HG03575 (cell line): ENCODE results near the gene DMD.
"Not testable (repeated sequence)": the region's sequence is repeated elsewhere in the genome, so short reads cannot be mapped to it uniquely, and the experiment has no call there.

Experiments used
- ATAC-seq: cut with Tn5 transposase; IDR thresholded peaks from one replicate; pipeline ENCODE4 v1.9.1; 2021; ENCODE audit not compliant: unreplicated experiment, insufficient number of reproducible peaks, low FRiP score; ENCODE audit errors: extremely low read depth

DMD gene

DNA sequence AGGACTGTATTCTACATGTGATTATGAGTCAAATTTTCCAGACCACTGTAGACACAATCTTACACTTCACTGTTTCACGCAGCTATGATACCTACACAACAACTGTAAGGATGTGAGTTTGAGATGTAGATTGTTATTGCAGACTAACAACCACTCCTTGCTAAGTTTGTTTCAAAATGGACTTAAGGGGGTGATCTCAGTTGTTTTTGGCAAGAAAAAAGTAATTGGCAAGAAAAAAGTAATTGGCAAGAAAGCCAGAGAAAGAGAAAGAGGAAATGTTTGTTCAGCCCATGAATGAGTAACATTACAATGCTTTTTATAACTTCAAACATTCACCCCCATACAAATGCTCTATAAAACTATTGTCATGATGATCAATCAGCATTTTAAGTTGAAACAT is 466.4 kb downstream of the DMD start:
- no peak for ATAC-seq

DNA sequence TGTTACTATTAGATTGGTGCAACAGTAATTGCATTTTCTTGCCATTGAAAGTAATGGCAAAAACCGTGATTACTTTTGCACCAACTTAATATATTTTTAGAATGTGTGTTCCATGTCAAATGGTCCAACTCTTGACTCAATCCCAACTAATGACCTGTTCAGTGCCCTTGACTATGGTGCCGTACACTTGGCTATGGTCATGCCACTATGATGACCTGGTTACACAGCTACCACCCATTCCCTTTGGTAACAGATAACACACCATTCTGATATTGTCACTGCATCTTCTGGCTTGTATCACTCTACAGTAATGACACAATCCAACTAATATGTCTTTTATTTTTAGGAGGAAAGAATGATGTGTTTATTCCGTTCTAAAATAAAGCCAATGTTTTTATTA is 469.4 kb downstream of the DMD start:
- ATAC-seq: no peak

DNA sequence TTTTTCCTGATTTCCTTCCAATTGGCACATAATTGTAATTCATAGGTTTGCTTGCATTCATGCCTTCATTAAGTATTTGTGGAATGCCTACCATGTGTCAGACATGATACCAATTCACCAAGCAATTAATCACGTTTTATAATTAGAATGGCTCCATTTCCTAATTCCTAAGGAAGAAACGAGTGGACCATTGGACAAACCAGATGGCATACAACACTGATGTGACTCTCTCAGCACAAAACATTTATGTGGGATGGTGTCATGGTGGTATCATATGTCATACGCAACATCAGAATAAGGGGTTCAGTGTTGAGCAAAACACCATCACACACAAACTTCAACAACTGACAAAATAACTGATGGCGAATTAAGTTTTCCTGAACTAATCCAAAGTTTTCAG is 502.8 kb downstream of the DMD start:
- ATAC-seq: no peak

DNA sequence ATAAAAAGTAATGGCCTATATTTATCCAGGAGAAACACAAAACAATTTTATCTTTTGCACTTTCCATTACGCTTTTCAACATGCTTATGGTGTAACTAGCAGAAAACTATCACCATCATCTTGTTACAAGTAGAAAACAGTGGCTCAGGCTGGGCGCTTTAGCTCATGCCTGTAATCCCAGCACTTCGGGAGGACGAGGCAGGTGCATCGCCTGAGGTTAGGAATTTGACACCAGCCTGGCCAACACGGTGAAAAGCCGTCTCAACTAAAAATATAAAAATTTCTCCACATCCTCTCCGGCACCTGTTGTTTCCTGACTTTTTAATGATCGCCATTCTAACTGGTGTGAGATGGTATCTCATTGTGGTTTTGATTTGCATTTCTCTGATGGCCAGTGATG is 506.0 kb downstream of the DMD start:
- not testable (repeated sequence) for ATAC-seq

DNA sequence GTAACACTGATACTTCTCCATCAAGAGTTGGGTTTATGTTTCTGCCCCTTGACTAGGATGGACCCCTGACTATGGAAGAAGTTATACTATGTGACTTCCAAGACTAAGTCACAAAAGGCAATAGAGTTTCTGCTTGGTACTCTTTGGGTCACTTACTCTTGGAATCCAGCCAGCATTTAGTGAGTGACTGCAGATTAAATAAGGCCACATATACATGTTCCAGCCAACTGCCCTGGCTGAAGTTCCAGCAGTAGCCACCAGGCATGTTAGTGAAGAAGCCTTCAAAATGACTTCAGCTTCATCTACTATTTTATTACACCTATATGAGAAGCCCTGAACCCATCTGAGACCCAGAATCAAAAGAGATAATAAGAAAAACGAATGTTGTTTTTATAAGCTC is 524.0 kb downstream of the DMD start:
- ATAC-seq: no peak

DNA sequence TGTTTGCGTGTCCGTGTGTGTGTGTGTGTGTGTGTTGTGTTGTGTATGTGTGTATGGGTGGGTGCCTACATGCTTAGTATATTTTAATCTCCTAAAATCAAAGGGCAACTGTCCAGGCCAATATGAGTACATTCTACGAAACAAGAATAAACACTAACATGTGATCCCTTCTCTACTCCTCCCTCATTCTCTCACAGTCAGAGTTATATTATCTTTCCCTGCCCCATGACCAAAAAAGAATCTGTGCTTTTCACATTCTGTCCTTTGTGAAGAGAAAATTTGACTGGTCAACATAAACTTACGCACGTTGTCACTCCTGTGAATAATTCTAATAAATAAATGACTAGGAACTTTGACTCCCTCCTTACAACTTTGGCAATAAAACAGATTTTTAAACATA is 532.9 kb downstream of the DMD start:
- no peak for ATAC-seq

DNA sequence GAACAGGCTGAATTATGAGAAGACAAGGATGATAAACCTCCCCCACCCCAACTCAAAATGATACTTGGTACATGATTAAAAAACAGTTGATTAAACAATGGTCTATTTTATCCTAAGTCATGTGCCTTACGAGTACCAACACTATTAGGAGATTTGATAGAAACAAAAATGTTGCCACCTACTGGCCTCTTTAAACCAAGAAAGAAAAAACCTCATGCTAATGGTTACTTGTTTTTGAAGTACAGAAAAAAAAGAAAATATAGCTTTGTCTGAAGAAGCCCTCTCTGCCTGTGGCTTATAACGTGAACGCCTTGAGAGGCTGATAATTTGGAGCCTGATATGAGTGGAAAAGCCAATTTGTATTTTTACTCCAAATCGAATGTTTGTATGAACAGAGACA is 538.2 kb downstream of the DMD start:
- no peak for ATAC-seq

DNA sequence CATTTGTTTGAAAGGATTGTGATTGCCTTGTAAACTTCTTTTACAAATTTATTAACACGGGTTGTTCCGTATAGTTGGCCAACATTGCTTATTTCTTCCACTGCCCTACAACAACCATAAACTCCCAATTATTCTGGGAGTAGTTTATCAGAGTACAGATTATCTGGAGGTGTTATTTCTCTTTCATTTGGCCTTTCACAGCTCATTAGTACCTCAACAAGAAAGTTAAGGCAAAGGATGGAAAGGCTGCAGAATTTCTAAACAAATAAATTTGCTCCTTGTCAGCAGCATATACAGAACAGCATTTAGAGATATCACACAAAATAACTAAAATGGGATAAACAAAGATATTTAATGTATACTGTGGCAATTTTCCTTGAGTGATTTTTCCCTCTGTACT is 548.8 kb downstream of the DMD start:
- ATAC-seq: no peak

DNA sequence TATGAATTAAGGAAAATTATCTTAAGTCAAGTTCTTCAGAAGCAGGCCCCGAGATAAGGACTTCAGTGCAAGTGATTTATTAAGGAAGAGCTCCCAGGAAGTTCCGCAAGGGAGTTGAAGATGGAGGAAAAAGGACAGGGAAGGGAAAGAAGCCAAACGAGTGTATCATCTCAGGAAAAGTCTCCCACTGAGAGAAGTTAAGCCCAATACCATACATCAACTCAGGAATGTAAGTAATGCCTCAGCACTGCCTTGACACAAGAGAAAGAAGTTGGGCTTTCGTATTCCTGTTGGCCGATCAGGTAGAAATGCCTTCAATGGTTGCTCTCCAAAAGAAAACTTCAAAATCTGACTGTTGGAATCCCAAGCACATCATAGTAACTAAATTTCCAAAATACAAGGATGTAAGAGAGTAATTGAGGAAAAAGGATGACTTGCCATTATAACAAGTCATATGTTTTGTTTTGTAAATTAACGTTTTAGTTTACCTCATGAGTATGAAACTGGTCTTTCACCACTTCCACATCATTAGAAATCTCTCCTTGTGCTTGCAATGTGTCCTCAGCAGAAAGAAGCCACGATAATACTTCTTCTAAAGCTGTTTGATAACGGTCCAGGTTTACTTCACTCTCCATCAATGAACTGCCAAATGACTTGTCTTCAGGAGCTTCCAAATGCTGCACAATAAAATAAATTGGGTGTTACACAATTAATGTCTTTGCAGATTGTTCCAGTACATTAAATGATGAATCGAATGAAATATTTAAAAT is 566.7 kb downstream of the DMD start:
- no peak for ATAC-seq

DNA sequence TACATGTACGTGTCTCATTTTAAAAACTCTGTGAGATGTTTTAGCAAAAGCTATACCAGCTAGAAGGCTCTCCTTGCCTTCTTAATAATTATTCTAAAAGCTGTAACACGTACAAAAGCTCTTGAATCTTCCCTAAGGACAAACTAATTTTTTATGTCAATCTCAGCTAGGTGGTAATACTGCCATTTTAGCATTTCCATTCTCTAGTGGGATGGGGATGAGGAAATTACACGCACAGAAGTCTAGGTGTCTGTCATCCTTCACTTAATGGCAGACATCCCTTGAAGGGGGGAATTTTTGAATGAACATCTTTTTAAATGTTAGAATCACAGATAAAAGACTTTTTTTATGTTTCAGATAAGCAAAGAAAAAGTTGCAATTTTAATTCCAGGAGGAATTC is 569.1 kb downstream of the DMD start:
- no peak for ATAC-seq

DNA sequence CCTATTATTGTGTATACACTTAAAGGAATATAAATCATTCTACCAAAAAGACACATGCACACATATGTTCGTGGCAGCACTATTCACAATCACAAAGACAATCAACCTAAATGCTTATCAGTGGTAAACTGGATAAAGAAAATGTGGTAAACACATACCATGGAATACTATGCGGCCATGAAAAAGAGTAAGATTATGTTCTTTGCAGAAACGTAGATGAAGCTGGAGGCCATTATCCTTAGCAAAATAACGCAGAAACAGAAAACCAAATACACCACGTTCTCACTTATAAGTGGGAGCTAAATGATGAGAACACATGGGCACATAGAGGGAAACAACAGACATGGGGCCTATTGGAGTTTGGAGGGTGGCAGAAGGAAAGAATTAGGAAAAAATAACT is 593.2 kb downstream of the DMD start:
- ATAC-seq: no peak

DNA sequence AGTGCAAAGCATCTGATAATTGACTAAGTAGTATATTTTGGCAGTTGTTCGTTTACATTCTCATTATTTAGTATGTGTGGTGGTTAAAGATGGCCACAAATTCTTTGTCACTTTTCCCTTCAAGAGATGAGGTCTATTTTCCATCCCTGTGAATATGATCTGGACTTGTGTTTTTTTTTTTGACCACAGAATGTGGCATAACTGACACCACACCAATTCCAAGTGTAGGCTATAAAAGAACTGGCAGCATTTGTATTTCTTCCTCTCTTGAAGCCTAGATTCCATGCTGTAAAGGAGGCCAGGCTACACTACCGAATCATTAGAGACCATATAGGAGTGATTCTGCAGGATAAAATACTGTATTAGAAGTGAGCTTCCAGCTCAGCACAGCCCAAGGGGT is 596.6 kb downstream of the DMD start:
- ATAC-seq: no peak

DNA sequence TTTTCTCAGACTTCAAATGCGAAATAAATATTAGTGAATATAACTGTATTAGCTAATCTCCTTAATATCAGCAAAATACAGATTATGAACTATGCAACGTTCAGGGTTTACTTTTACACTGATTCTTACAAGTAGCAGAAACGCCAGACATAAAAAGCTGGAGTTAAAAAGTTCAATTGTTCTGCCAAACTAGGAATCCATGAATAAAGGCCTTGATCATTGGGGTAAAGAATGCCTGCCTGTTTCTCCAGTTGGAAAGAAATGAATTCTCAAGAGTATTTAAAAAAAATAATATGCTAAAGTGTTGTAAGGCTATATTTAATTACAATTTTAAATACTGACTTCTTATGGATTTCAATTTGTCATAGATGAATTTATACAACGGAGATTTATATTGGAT is 612.2 kb downstream of the DMD start:
- ATAC-seq: no peak

DNA sequence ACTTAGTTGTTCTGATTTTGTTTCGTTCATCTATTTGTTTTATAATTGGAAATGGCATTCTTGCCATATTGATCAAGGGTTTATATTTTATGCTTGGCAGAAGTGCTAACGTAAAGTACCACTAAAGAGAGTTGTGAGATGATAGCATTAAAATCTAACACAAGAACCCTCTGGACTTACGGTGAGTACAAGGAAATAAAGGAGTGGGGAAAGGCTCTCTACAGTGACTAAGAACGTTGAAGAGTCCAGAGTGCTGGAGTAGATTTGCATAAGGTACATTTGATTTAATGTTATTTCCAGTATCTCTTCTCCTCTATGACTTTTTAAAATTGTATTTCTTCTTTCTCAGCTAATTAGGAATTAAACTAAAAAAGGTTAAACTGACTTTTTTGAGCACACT is 612.6 kb downstream of the DMD start:
- no peak for ATAC-seq

DNA sequence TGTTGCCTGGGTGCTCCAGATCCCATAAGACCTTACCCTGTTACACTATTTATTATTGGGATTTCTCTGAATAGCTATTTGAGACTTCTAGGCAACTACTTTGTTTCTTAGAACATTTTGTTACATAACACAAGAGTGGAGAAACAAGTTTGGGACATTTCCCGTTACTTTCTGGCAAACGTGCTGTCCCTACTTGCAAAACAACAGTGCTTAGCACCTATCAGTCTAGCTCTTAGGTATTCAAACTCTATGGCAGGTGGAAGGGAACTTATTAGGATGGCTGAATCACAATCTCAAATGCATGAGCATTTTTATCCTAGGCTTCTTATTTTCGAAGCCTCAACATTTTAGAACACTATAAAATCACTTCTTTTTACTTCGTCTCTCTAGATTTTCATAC is 613.6 kb downstream of the DMD start:
- ATAC-seq: no peak

DNA sequence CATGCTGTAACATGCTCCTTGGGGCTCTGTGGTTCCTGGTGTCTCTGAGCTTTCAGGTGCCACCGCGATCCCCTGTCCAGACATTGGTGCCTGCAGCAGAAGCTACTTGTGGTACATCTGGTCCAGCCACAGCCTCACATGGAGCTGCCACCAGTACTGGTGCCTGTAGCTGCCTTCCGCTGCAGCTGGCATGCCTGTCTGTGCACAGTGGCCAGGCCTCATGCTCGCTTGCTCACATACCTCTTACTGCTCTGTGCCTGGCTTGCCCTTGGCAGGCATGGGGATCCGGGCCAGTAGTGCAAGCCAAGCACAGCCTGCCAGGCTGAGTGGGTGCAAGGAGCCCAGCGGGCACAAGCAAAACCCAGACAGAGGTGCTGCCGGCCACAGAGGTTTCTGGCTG is 618.6 kb downstream of the DMD start:
- ATAC-seq: no peak

DNA sequence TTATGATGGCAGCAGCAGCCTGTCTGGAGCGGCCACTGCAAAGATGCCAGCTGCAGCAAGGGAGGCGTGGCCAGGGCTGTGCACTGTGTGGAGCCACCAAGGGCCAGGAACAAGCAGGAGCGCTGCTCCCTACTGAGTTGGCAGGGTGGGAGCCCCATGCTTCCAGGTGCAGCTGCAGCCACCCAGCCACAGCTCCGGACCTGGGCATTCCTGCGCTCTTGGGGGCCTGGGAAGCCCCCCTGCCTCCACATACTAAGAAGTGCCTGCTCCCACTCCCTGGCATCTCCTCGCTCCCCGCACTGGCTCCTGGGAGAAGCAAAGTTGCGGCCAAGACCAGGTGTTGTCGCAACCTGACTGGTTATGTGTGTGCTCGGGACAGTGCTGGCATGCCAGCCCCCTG is 619.8 kb downstream of the DMD start:
- no peak for ATAC-seq

DNA sequence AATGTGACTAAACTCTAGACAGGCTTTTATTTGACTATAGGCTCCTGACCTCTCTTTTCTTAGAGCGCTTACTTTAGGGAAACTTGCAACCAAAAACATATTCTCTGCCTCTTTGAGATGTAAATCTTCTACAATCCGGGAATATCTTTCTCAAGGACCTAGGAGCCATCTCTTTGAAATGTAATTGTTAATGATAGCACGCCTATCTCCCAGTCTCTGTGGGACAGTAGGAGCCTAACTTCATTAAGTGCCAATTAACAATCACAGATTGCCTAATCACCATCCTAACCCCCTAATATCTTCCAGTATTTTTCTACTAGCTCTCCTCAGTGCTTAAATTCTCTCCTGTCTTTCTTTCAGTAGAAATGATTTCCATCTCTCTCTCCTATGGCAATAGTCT is 628.6 kb downstream of the DMD start:
- ATAC-seq: no peak

DNA sequence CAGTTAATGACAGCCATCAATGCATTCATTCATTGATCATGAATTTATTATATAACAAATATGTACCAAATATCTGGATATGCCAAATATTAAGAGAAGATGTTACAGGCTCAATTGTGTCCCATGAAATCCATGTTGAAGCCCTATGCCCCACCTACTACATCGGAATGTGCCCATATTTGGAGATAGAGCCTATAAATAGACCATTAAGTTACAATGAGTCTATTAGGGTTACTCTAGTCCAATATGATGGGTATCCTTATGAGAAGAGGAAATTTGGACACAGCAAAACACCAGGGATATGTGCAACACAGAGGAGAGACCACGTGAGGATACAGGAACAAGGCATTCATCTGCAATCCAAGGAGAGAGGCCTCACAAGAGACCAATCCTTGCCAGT is 634.5 kb downstream of the DMD start:
- ATAC-seq: no peak

DNA sequence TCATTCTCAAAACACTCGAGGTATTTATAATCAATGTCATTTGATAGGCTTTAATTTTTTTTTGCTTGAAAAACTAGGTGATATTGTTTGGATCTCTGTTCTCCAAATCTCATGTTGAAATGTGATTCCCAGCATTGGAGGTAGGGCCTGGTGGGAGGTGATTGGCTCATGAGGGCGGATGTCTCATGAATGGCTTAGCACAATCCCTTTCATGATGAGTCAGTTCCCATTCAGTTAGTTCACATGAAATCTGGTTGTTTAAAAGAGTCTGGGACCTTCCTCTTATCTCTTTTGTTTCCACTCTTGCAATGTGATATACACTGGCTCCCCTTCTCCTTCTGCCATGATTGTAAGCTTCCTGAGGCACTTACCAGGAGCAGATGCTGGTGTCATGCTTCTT is 638.7 kb downstream of the DMD start:
- no peak for ATAC-seq

DNA sequence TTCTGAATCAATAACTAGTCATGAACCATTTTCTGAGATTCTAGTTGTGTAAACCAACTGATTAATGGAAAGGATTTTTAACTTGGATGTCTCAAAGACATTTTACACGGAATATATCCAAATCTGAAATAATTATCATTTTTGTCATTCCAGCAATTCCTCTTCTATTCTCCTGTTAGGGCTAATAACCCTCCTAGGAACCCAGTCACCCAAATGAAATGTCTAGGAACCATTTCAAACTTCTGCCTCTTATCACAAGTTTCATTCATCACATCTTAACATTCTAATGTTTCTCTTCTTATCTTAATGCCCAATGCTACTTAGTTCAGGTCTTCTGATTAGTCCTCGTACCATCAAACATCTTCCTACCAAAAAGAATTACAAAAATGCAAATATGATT is 639.8 kb downstream of the DMD start:
- no peak for ATAC-seq
